ENCODE measurements around the gene DEPP1.

DEPP1 gene

GRCh38 chr10:44977287-44978212, 1.1 kb downstream of the DEPP1 start:
- DNase-seq = no peak

- DNase-seq = no peak
Measured at GRCh38 chr10:44976352-44977198, 2.0 kb downstream of the DEPP1 start.

DNA sequence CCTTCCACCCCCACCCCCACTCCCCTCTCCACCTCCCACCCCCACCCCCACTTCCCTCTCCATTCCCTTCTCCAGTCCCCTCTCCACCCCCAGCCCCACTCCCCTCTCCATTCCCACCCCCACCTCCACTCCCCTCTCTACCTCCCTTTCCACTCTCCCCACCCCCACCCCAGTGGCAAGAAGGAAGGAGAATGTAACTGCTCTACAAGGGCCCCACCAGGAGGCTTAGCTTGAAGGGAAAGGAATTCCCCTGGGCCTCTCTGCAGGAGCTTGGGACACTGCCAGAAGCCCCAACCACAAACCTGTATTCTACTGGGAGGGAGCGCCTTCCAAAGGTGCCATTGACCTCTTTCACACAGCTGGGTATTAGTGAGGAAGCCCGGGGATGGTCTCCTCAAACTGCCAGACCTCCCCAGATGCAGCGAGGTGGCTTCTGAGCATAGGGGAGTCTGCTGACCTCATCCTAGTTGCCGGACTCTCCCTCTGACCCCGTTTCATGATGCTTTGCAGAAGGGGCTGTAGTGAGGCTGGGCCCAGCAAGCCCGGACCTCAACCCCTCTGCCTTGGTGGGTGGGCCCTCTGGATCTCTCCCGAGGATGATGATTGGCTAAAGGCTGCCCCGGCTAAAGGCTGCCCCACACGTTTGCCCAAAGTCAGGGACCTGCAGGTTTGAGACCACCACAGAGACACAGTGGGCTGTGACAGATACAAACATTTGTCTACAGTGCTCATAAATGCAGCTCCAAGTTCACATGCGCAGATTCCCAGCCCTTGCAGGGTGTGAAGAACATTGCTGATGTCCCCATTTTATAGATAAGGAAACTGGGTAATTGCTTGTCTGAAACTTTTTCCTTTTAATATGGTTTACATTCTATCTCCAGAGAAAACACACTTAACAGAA, 2.9 kb downstream of the DEPP1 start:
- no peak for DNase-seq

- DNase-seq = no peak
Measured at GRCh38 chr10:44974628-44975430, 3.8 kb downstream of the DEPP1 start.

DNA sequence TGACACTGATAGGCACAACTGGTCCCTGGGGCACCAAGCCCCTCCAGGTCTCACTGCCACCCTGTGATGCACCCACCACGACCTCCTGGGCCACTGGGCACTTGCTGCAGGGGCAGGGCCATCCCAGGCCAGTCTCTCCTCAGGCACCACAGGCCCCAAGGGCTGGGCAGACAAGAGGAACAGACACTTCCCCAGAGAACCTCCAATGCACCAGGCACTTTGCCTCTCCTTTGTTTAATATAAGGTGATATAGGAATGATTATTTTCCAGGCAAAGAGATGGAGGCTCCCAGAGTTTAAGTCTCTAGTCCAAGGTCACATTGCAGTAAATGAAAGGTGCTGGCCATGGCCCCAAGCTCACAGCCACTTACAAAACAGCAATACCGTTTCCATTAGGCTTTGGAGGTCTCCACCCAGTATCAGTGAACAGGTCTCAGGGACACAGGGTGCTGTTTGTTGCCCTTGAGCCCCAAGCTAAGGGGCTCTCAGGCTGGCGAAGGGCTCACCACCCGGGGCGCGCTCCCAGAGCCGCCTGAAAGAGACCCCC, 4.5 kb downstream of the DEPP1 start:
- DNase-seq = no peak

DNA sequence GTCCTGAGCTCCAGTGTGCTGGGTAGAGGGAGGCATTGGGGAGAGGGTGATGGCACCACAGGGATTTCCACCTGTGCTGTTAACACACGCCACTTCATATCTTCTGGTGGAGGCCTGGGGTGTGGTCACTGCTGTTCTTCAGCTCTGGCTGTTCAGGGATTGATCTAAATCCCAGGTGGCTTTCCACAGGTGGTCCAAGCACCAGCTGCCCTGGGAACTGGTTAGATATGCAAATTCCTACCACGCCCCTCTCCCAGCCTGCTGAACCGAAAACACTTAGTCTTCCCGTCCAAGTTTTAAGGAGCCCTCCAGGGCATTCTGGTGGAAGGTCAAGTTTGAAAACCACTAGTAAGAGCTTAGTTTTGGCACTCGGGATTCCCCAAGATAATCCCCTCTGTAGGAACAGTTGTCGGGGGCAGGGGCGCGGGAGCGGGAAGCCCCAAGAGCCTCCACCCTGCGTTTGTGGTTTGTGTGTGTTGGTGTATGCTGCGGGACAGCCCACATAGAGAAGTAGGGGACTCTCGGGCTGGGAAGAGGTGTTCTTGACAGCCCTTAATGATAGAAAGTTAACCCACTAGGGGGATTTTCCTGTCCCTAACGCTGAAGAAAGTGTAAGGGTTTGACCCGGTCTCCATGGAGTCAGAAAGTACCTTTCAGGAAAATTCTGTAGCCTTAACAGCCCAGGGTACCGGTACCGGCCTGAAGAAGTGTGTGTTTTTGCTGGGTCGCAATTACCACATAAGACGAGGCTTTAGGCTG, 5.1 kb downstream of the DEPP1 start:
- no peak for DNase-seq

DNA sequence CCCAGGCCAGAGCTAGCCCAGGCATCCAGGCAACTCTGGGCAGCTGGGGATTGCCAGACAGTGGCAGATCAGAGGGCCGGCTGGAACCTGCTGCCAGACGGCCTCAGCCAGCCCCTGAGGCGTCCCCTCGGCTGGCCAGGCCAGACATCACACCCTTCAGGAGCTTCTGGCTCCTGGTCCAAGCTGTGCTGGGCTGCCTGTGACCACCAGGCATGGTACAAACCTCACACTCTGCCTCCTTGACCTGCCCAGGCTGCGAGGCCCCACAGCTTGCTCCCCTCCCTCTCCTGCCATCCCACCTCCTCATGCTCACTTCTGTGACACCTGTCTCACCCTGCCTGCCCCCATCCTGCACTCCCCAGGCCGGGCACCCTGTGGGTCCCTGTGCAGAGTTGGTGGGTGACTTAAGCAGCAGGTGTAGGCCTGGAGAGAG, 5.7 kb downstream of the DEPP1 start:
- no peak for DNase-seq

GRCh38 chr10:44971935-44972757, 6.5 kb downstream of the DEPP1 start:
- no peak for DNase-seq

DNA sequence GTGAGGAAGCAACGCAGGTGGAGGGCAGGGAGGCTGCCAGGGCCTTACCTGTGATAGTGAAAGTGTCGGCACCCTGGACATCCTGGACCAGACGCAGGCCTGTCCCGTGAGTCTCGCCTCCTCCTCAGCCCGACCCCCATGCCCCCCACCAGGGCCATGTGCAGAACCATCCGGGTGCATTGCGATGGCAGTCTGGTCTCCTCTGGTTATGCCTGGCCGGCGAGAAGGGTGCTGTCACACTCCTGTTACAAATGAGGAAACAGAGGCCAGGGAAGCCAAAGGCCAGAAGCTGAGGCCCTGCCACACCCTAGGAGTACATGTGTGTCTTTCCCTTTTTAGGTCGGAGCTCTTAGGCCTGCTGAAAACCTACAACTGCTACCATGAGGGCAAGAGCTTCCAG, 7.2 kb downstream of the DEPP1 start:
- no peak for DNase-seq

DNA sequence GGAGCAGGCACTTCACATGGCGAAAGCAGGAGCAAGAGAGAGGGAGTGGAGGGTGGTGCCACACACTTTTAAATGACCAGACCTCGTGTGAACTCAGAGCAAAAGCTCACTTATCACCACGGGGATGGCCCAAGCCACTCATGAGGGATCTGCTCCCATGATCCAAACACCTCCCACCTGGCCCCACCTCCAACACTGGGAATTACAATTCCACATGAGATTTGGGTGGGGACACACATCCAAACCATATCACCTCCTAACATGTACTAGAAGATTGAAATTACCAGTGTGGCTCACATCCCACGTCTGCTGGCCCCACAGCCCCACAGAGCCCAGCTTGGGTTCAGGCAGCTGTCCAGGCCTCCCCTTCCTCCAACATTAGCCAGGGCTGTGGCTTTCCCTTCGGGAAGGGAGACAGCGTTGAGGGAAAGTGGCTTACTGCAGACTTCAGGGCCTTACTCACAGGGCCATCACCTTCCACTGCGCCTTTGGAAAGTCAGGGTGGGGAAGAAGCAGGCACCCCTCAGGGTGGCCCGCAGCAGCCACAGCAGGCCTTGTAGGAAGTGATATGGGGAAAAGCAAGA, 7.7 kb downstream of the DEPP1 start:
- DNase-seq = no peak

- DNase-seq = no peak
Measured at GRCh38 chr10:44969854-44970253, 8.8 kb downstream of the DEPP1 start.

DNA sequence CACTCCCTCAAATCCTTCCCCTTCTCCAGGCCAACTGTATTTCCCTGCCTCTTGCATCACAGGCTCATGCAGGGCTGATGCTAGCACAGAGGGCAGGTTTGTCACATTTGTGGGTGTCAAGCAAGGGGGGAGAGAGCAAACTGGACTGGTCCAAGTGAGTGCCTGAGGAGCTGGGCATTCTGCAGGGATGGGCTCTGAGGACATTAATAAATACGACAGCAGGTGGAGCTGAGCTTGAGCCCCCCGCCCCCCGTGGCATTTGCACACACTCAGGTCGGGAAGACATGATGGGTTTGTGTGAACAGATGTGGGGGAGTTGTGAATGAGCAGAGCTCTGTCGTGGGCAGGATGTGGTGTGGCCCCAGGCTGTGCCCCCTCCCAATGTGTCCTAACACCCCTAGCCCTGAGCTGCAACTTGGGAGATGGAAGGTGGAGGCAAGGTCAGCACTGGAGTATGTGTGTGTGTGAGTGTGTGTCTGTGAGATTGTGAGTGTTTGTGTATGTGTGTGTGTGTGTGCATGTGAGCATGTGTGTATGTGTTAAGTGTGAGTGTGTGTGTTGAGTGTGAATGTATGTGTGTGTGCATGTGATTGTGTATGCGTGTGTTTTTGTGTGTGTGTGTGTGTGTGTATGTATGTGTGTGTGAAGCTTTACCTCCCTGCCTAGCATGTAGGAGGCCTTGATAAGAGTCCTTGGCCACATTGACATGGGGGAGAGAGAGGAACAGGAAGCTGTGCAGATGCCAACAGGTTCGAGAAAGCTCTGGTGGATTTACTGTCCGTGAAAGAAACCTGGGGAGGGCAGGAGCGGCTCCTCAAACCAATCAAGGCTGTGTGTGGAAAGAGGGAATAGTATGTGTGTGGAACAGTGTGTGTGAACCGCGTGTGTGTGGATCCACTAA, 9.9 kb downstream of the DEPP1 start:
- peak; percentile 27 for DNase-seq

- DNase-seq = peak; percentile 91
Measured at GRCh38 chr10:44968091-44968490, 10.5 kb downstream of the DEPP1 start.

DNA sequence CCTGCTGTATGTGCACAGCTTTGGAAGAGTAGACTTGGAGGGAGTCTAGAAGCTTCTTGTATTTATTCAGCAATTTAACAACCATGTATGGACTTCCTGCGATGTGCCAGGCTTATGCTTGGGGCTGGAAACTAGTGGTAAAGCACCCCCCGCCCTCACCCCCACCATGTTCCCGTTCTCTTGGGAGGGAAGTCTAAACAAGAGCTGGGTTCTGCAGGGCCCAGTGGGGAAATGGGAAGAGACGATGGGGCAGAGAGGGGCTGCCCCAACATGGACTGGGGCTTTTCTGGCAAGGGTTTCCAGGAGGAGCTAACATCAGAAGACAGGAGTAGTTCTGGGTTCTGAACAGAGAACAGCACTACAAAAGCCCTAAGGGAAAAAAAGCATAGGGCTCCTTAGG, 11.0 kb downstream of the DEPP1 start:
- no peak for DNase-seq

DNA sequence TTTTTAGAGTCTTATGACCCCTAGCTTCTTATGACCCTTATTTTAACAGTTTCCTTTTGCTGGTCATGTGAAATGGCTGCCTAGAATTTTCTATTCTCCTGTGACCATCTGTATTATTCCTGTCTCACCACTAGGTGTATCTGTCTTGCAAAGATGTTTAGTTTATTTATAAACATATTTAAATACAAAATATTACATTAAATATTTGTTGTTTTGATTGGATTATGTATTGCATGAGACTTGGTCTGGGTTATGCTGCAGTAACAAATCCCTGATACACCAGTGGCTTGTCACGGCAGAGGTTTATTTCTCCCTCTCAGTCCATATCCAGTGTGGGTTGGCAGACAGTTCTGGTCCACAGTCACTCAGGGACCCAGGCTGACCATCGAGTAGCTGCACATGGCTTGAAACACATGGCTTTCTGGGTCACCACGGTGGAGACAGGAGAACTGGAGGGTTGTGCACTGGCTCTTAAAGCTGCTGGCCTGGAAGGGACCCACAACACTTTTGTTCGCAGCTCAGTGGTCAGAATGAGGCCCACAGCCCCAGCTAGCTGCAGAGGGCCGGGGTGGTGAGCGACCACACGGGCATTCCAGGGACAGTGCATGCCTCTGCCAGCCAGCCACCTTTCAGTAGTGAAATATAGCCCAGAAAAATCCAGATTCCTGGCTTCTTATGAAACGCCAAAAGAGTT, 11.6 kb downstream of the DEPP1 start:
- DNase-seq = no peak

DNA sequence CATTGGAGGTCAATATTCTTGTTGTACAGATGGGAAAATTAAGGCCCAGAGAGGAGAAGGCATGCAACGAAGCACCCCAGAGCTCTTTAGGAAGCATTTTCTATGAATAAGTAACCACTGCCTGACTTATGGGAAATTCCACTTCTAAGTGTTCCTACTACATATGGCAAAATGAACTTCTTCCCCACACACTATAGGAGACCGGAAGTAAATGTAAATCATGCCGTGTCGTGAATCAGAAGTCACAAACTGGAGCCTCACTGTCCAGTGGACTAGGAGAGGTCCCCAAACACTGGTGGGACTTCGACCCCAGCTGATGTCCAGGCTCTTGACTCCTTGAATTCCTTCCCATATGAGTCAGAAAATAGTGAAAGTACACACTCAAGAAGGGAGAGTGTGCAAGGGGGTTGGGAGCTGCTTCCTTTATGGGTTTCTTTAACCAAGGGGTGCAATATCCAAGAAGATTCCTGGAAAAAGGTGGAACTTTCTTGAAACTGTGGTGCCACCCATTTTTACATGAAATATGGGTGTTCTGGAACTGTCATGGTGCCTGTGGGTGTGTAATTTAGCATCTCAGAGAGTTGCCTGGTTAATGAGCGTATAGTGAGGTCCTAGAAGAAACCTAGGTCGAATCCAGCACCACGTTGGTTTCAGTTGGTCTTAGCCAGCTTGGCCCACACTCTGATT, 12.3 kb downstream of the DEPP1 start:
- DNase-seq = no peak

- no peak for DNase-seq
Measured at GRCh38 chr10:44965651-44966097, 12.9 kb downstream of the DEPP1 start.

Measured in SIG-M5 (cell line).